HG03108 (cell line): ENCODE results near the gene NPY4R2.
"Not testable (repeated sequence)": the region's sequence is repeated elsewhere in the genome, so short reads cannot be mapped to it uniquely, and the experiment has no call there.

Experiments
- ATAC-seq: cut with Tn5 transposase; IDR thresholded peaks from one replicate; pipeline ENCODE4 v1.9.1; 2021; ENCODE audit warnings: moderate library complexity; ENCODE audit not compliant: unreplicated experiment

Gene NPY4R2

DNA sequence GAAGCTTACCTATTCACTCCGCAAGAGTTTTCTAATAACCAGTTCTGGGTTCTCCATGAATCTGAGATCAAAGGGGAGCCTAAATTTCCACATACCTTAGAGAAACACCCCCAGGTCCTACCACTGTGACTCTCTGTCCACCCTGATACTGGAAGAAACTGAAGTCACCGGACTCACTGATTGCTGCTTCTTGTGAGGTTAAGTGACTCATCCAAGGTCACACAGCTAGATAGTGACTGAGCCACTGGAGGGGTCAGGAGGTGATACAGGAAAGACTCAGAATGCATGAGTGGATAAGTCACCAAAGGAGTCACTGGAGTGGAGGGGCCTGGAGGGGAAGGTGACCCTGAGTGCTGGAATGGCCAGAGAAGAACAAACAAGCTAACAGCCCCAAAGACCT lies 9.8 kb downstream of the NPY4R2 start:
- ATAC-seq = not testable (repeated sequence)

DNA sequence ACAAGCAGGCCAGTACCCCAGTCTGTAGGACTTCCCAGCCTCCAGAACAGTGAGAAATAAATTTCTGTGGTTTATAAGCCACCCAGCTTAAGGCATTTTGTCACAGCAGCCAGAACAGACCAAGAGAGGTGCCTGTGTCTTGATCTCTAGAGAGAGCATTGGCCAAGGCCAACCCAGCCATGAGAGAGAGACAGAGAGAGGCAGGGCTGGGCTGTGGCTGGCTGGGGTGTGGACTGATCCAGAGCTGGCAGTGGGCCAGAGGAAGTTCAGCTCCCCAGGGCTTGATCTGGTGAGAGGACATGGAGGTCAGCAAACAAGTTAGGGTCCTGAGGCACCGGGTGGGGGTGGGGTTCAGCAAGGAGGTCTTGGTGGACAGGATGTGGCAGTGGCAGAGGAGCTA lies 14.4 kb downstream of the NPY4R2 start:
- not testable (repeated sequence) for ATAC-seq

DNA sequence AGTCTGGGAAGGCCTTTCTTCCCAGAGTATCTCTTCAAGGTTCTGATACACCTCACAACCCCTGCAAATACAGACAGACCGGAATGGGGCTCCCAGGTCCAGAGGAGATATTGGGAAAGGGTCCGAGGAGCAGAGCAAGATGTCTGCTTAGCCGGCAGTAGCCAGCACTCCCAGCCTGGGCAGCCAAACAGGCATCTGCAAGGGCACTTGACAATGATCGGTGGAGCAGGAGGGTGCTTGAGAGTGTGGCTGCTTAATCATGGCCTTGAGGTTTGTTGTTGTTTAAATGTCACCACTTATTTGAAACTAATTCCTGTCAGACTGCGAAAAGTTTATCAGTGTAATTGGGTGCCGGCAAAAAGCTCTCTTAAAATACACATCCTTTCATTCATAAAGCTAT lies 15.0 kb downstream of the NPY4R2 start:
- not testable (repeated sequence) for ATAC-seq

DNA sequence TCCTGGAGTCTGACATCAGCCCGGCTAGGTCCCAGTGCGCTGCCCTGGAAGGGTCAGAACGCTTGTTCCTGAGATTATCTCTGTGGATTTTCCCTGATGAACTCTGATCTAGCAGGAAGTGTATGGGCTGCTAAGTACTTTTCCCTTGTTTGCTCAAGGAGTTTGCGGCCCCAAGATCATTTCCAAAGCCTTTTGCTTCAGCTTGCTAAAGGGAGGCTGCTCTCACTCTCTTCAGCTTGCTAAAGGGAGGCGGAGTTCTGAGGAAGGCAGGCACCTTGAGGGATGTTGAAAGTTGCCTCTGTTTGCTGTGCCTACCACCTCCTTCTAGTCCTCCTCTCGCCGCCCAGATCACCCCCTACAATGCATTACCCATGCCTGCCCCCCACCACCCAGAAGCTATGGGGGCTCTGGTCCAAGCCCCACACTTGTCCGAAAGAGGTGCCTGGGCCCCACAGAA lies 18.3 kb downstream of the NPY4R2 start:
- ATAC-seq = not testable (repeated sequence)

DNA sequence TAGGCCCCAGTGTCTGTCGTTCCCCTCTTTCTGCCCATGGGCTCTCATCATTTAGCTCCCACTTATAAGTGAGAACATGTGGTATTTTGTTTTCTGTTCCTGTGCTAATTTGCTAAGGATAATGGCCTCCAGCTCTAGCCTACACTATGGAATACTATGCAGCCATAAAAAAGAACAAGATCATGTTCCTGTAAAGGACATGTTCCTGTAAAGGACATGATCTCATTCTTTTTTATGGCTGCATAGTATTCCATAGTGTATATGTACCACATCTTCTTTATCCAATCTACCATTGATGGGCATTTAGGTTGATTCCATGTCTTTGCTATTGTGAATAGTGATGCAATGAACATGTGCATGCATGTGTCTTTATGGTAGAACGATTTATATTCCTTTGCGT lies 19.2 kb downstream of the NPY4R2 start:
- ATAC-seq = not testable (repeated sequence)

DNA sequence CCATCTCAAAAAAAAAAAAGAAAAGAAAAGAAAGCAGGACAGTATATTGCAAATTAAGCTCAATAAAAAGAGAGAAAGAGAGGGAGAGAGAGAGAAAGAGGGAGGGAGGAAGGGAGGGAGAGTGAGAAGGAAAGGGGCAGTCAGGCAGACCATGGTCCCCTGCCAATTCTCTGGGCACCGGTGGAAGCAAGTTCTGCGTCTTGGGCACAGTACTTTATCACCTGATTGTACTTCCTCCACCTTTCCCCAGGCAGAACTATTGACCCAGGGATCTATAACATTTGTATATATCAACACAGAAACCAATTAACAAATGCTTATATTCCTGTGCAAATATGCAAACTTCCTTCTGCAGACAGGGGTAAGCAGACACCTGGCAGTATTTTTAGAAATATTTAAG lies 22.4 kb downstream of the NPY4R2 start:
- not testable (repeated sequence) for ATAC-seq

DNA sequence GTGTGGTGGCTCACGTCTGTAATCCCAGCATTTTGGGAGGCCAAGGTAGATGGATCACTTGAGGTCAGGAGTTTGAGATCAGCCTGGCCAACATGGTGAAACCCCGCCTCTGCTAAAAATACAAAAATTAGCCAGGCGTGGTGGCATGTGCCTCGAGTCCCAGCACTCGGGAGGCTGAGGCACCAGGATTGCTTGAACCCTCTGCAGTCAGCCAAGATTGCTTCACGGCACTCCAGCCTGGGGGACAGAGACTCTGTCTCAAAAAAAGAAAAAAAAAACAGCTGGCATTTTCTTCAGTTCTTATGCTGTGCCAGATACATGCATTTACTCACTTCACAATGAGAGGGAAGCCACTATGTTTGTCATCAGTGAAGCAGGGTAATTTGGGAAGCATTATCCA lies 22.9 kb downstream of the NPY4R2 start:
- not testable (repeated sequence) for ATAC-seq

DNA sequence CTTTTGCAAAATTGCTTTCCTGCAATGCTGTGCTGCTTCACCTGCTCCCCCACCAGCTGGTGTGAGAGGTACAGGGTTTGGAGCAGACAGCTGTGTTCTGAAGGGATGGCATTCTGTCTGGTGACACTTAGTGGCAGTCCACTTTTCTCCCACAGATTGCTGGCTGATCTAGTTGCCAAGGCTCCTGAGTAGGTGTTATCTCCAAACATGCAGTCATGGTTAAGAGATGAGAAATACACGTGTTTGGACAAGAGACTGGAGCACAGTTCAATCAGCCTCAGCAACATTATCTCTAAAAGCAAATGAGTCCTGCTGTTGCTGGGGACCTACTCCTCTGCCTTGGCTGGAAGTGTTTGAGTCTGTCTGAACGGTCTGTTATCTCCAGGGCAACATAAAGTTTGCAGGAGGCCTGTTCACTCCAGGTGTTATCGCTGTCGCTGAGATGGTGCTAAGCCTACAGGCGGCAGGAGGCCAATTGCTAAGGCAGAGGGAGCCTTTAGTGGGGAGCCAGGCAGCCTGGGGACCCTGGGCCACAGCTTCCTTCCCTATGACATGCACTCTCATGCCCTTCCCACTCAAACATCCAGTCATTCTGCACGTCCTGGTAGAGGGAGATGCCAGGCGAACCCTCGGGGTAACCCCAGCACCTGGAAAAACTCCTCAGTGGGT lies 24.0 kb downstream of the NPY4R2 start:
- not testable (repeated sequence) for ATAC-seq

DNA sequence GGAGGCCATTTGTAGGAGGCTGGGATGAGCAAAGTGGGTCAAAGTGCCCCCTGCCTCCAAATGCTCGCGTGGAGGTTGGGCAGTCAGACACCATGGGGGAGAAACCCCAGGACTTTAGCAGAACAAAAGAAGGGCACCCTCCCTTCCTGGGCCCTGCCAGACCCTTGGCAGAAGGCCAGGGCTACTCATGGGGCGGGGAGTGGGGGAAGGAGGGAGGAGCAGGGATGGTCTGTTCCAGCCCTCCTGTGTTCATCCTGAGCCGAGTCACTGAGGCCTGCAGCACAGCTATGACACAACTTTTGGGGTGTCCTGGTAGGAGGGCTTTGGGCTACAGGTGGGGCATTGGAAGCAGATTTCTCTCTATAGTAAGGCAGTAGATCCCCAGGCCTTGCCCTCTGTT lies 24.9 kb downstream of the NPY4R2 start:
- ATAC-seq = not testable (repeated sequence)

DNA sequence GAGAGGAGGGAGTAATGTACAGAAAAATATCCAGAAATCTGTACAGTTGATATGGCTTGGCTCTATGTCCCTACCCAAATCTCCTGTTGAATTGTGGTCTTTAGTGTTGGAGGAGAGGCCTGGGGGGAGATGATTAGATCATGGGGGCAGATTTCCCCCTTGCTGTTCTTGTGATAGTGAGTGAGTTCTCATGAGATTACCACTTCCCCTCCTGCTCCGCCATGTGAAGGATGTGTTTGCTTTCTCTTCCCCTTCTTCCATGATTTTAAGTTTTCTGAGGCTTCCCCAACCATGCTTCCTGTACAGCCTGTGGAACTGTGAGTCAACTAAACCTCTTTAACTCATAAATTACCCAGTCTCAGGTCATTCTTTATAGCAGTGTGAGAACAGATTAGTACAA lies 29.0 kb downstream of the NPY4R2 start:
- ATAC-seq = not testable (repeated sequence)

DNA sequence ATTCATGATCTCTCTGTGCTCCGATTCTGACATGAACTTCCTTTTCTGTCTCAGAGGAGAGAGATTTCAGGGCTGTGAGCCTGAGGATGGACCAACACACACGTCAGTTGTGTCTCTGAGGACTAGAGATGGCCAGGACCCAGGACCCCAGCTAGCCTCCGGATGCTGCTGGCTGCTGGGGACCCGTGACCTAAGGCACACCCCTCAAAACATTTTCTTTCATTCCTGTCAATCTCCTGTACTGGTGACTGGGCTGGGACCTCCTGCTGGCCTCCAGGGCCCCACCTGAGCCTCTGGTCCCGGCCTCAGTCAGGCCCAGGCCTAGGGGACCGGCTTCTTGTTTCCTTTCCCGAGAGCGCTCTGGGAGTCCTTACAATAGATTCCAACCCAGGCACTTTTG lies 38.7 kb downstream of the NPY4R2 start:
- ATAC-seq = not testable (repeated sequence)

DNA sequence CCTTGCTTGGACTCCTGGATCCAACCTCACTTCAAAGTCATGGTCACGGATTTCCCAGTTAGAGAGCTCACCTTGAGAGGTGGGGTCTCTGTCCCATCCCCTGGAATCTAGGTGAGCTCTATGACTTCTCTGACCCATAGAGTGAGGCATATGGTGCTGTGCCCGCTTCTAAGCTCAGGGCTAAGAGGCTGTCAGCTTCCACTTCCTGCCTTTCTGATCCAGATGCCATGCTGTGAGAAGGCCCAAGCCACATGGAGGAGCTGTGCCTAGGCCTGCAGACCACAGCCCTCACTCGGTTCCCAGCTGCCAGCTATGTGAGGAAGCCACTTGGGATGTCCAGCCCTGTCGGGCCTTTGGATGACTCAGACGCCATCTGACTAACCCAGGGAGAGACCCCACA lies 41.2 kb downstream of the NPY4R2 start:
- ATAC-seq = not testable (repeated sequence)

DNA sequence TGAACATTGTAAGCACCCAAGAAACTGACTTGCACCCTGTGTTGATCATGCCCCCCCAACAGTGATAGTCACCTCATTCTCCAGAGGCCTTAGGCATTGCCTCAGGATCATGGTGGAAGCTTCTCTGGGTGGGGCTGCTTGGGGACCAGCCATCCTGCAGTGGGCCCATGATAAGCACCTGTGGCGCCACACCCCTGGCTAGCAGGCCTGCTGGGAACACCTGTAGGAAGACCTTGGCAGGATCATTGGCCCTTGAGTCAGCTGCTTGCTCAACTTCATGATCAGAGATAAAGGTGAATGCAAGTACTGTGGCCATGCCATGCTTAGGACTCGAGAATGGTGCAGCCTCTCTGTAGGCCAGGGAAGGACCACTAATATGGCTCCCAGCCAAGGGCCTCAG lies 42.2 kb downstream of the NPY4R2 start:
- ATAC-seq = not testable (repeated sequence)

DNA sequence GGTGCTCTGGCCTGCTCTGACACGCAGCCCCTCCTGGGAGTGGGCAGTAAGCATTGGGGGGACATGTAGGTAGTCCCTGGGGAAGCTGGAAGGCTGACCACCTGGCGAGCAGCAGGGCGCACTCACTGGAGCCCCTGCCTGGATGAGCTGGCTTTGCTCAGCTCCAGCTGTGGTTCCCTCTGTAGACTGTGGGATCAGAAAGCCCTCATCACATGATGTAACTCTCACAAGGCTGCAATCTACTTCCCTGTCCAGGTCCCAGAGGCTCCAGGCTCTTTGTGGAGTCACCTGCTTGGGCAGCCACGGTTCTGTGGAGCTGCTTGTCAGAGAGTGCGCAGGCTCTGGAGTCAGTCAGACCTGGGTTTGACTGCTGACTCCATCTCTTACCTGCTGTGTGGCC lies 44.3 kb downstream of the NPY4R2 start:
- ATAC-seq = not testable (repeated sequence)

DNA sequence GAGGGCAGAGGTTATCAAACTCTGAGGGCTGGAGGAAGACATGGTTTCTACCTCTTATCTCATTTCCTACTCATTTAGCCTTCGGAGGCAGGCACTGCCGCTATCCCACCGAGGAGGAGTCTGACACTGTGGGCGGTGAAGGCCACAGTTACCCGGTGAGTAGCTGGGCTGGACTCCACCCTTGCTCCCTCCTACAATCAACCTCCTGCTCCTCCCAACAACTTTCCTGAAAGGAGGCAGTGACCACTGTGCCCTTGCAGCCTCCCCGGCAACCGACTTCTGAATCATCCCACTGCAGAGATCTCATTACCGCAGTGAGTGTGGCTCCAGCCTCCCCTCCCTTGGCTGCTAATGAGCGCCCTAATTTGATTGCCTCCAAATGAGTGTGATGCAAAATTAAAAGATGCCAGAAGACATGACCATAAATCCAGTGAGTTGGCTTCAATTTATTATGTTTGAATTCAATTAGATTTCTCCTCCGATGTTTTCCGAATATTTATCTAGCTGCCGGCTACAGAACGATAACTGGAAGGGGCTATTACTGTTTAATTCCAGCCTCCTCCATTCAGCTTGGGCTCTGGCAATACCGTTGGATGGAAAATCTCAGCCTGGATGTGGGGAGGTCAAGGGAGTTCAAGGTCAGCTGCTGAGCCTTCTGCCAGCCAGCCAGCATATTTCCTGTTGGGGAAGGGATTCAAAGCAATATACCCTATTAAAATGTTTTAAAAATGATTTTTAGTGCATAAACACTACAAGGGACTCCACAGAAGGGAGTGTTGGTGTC lies 46.0 kb downstream of the NPY4R2 start:
- not testable (repeated sequence) for ATAC-seq

DNA sequence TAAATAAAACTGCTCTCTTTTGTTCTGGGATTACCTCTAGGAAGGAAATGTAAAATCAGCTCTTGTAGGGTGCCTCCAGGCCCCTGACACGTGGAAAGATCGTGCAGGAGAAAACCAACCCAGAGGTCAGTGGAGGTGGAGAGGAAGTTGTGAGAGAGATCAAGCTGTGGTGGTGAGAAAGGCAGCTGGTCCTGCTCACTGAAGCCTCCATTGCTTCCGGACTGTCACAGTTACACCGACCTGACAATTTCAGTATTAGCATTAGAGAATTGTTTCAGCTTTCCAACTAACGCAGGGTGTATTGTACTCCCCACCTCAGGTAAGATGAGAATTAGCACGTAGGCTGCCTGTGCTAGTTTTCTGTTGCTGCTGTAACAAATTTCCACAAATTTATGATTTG lies 50.5 kb downstream of the NPY4R2 start:
- ATAC-seq = not testable (repeated sequence)

DNA sequence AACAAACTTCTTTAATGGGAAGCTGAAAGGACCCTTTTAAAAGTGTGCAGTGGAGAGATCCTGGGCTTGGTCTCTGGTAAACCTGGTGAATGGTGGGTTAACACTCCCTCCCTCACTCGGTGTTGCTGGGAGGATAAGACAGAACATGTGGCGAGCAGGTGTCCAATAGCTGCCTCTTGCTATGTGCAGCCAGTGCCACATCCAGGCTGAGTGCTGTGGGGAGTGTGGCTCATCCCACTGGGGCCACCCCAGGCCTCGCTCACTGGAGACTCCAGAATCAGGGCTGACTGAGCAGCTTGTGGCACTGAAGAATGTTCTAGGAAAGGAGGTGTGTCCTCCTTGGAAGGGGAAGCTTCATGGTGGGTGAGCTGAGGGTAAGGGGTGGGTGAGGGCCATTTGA lies 51.6 kb downstream of the NPY4R2 start:
- ATAC-seq = not testable (repeated sequence)

DNA sequence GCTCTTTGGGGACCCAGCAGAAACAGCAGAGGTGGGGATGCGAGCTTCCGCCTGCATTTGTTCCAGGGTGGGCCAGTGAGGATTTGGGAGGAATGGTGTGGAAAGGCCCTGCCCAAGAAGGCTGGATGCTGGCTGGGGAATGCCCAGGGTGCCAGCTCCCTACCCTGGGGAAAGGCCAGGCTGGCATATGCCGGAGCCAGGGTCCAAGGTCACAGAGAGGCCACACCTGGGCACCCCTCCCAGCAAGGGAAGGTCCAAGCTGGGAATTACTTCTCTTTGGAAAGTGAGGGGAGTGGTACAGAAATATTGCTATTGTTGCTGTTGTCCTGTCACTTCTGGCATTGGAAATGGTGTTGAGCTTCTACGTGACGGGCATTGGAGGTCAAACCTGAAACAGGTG lies 53.1 kb downstream of the NPY4R2 start:
- not testable (repeated sequence) for ATAC-seq

DNA sequence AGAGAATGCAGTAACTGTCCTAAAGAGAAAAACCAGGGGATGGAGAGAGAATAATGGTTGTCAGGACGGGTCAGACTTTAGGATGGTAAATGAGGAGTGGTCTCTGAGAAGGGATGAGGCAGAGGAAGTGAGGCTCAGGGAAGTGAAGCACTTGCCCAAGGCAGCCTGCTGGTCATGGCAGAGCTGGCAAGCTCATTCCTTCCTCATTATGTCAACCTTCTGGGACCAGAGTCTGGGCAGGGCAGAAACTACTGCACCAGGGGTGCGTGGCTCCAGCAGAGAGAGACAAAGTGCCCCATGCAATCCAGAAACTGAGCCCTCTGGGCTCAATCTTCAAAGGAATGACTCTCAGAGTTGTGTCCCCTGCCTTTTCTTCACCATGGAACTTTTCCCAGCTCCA lies 53.6 kb downstream of the NPY4R2 start:
- not testable (repeated sequence) for ATAC-seq
